Aorta (tissue), 5 donors: ENCODE data around the gene ROBO1. TPM values are rescaled to one million over a fixed set of nuclear protein-coding genes. Genes with fewer than 3 reads are reported as not detected.

Source experiments
- ATAC-seq: fragments of 200-7000 bp; cut with Tn5 transposase; one replicate; pipeline ENCODE4 v1.9.1; 2022; ENCODE audit warnings: moderate library complexity; ENCODE audit not compliant: low FRiP score
- DNase-seq, 2 donors: peaks; one replicate each; pipeline ENCODE4 v3.0.0-alpha.2; 2020
- H3K27ac ChIP-seq, 2 donors: one replicate each; pipeline ENCODE4 v1.5.1; 2013; ENCODE audit warnings: low read length in 2 of 2, mild to moderate bottlenecking in 2 of 2, moderate library complexity in 2 of 2, control low read depth in 1 of 2, inconsistent platforms in 1 of 2, low read depth in 1 of 2
- H3K27me3 ChIP-seq, 2 donors: one replicate each; pipeline ENCODE4 v1.6.1; 2013; ENCODE audit warnings: control low read depth in 1 of 2, low read length in 1 of 2, mild to moderate bottlenecking in 1 of 2, moderate library complexity in 1 of 2; ENCODE audit not compliant: insufficient read depth in 2 of 2, control insufficient read depth in 1 of 2
- H3K36me3 ChIP-seq, 2 donors: one replicate each; pipeline ENCODE4 v1.6.1; 2013; ENCODE audit warnings: control low read depth in 1 of 2, low read length in 1 of 2, mild to moderate bottlenecking in 1 of 2; ENCODE audit not compliant: insufficient read depth in 2 of 2, control insufficient read depth in 1 of 2
- H3K4me1 ChIP-seq, 2 donors: one replicate each; pipeline ENCODE4 v1.6.1; 2013; ENCODE audit warnings: low read length in 2 of 2, control low read depth in 1 of 2, mild to moderate bottlenecking in 1 of 2, moderate library complexity in 1 of 2; ENCODE audit not compliant: insufficient read depth in 2 of 2, control insufficient read depth in 1 of 2
- H3K4me3 ChIP-seq, 2 donors: one replicate each; pipeline ENCODE4 v1.5.1; 2013; ENCODE audit warnings: low read length in 2 of 2, control low read depth in 1 of 2, mild to moderate bottlenecking in 1 of 2
- H3K9me3 ChIP-seq: one replicate; pipeline ENCODE4 v1.6.1; 2013; ENCODE audit warnings: mild to moderate bottlenecking, low read length; ENCODE audit not compliant: control insufficient read depth
- WGBS, 2 donors: extraction: QIAGEN DNeasy Blood & Tissue Kit; methylation state at CpG; one replicate each; pipeline ENCODE4 v1.1.7; 2013; 5-methylcytosine and 5-hydroxymethylcytosine counted together
- intact Hi-C, 2 donors: fragments of 100-400 bp; cut with DNase I; formaldehyde crosslinking; loops; one replicate each; pipeline versions ENCODE4 v1.14.2 to v1.15.0; 2022
- polyA plus RNA-seq, 2 donors: library from polyadenylated mRNA; stranded (reverse); fragments of 200-250 nt; gene quantifications; one replicate each; pipeline ENCODE4 v1.2.3, GENCODE V29; 2013
- total RNA-seq, 2 donors: library from RNA; stranded (reverse); fragmentation: NEBNext Ultra II Directional; extraction: Animal tissue kit (Norgen Biotek cat#: 25700); gene quantifications; one replicate each; pipeline ENCODE4 v1.2.1, GENCODE V29; 2021
- donor health status: healthy with polysubstance abuse.
- donor health status: Bipolar disorder and iron deficiency.
- donor health status: DM: no; HTN: no; CAD: no.
- donor health status: DM: no; HTN: no; CAD: no.
- donor health status: DM: yes; HTN: yes; CAD: no.

Gene ROBO1
- total and polyA plus RNA-seq, 4 donors: 2.1 to 33.1 (median 16.6) TPM

DNA sequence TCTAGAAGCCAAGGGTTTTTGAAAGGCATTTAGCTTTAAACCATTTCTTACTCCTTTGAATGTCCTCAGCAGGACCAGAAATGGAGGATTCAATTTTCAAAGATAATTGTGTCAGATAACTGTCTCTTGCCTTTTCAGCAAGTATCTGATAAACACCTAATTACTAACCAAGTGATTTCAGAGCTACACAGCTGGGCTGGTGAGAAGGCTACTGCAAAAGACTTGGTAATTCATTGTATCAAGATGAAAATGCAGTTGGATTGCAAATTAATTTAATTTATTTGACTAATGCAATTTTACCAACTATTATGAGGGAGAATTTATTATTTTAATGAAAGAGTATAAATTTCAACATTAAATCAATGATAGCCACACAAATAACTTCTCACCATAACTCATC, 165.4 kb downstream of the ROBO1 start:
- Histone ChIP-seq H3K27me3 (no peaks in the 10 kb centered on the region), H3K36me3 (no peaks in the 10 kb centered on the region), H3K9me3 (no peaks in the 10 kb centered on the region), H3K4me1 (no peaks in the 10 kb centered on the region), H3K4me3 (no peak overlapping the region), H3K27ac (no peak overlapping the region)
- intact Hi-C loops: no loop called here
- DNase-seq (no peak), ATAC-seq (no peak)

DNA sequence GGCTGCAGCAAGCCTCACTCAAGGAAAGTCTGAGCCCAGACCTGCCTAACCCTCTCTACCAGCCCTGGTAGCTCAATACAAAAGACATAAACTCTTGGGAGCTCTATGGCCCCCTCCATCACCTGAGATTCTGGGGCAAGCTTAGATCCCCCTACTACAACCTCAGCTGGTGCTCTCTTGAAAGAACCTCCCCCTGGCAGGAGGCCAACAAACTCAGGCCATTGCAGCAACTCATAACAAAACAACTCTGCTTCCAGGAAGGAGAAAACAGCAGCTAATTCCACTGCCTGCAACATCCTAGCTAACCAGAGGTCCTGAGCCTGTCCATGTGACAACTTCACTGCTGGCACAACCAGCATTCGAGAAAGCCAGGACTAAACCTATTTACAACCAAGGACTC, 169.2 kb downstream of the ROBO1 start:
- H3K27ac ChIP-seq: no peak overlapping the region
- H3K27me3 ChIP-seq: no peaks in the 10 kb centered on the region
- DNase-seq: no peak
- 48 to 56% methylated on average over 1 of the region's 1 CpG for WGBS, 2 donors
- ATAC-seq: no peak
- no peak overlapping the region for H3K4me3 ChIP-seq
- no peaks in the 10 kb centered on the region for H3K4me1 ChIP-seq
- intact Hi-C loops: no loop called here
- no peaks in the 10 kb centered on the region for H3K36me3 ChIP-seq
- no peaks in the 10 kb centered on the region for H3K9me3 ChIP-seq

DNA sequence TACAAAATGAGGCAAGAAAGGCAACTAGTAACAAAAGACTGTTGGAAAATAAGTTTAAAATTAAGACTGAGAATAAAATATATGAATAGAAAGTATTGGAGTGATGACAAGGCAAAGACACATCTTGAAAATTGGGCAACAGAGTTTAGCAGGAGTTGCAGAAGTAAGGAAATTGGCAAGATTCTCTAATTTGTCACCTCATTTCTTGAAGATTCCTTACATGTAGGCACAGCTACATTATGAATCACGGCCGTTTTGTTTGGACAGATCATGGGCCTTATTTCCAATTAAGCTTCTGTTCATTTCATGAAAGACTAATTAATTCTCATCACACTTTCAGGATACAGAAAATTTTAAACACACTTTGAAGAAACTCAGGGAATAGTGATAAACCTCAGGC, 170.1 kb downstream of the ROBO1 start:
- no peak for DNase-seq
- 83 to 90% methylated on average over 2 of the region's 2 CpGs for WGBS, 2 donors
- ATAC-seq: no peak
- no peak overlapping the region for H3K27ac ChIP-seq
- no peaks in the 10 kb centered on the region for H3K9me3 ChIP-seq
- no peak overlapping the region for H3K4me3 ChIP-seq
- intact Hi-C loops: no loop called here
- H3K36me3 ChIP-seq: no peaks in the 10 kb centered on the region
- no peaks in the 10 kb centered on the region for H3K4me1 ChIP-seq
- H3K27me3 ChIP-seq: no peaks in the 10 kb centered on the region

DNA sequence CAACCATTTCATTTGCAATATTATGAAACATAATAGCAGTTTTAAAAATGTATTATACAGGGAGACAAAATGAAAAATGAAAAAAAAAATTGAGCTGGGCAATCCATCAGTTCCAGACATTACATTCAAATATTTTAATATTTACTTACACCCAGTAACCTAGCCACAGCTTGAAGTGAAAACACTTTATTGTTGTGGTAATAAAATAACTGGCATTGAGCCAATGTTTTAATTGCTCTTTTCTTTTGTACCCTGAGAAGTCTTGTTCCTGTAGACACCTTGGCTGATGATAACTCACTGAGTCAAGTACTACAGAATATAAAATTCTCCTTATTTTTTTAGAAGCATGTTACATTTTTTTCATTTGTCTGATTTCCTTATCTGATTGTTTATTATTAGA, 180.6 kb downstream of the ROBO1 start:
- Histone ChIP-seq H3K27me3 (no peaks in the 10 kb centered on the region), H3K36me3 (no peaks in the 10 kb centered on the region), H3K9me3 (no peaks in the 10 kb centered on the region), H3K4me3 (no peak overlapping the region), H3K4me1 (no peaks in the 10 kb centered on the region), H3K27ac (no peak overlapping the region)
- no peak for ATAC-seq
- DNase-seq: no peak
- intact Hi-C loops: no loop called here

DNA sequence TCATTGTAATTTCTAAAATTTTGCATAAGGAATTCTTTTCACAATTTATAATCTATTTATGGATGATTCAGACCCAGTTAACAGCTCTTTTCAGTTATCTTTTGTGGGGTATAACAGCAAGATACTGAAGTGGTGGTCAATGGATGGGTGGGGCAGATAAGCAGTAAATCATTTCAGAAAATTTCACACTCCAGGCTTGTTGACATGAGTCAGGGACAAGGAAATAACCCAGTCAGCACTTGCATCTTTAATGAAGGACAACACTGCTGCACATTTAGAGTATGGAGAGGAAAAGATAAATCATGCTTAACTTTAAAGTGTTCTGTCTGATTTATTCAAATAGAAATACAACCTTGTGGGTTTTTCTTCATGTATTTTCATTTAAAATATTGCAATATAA, 181.6 kb downstream of the ROBO1 start:
- no peak for DNase-seq
- H3K4me1 ChIP-seq: no peaks in the 10 kb centered on the region
- no peak overlapping the region for H3K27ac ChIP-seq
- no peak overlapping the region for H3K4me3 ChIP-seq
- no peaks in the 10 kb centered on the region for H3K9me3 ChIP-seq
- ATAC-seq: no peak
- H3K36me3 ChIP-seq: no peaks in the 10 kb centered on the region
- no peaks in the 10 kb centered on the region for H3K27me3 ChIP-seq
- intact Hi-C loops: no loop called here

DNA sequence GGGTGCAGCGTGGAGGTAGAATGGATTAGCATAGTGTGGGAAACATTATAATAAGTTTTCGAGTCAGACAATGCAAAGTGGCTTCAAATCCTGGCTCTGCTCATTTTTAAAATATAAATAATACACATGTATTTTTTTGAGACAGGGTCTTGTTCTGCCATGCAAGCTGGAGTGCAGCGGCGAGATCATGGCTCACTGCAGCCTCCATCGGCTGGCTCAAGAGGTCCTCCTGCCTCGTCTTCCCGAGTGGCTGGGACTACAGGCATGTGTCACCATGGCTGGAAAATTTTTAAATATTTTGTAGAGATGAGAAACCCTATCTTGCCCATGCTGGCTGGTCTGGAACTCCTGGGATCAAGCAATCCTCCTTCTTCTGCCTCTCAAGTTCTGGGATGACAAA, 194.9 kb downstream of the ROBO1 start:
- no peak overlapping the region for H3K27ac ChIP-seq
- H3K4me1 ChIP-seq: no peaks in the 10 kb centered on the region
- DNase-seq (no peak), ATAC-seq (no peak)
- H3K9me3 ChIP-seq: no peaks in the 10 kb centered on the region
- no peaks in the 10 kb centered on the region for H3K27me3 ChIP-seq
- no peak overlapping the region for H3K4me3 ChIP-seq
- H3K36me3 ChIP-seq: no peaks in the 10 kb centered on the region
- WGBS, 2 donors: 90 to 91% methylated on average over 7 of the region's 7 CpGs
- intact Hi-C loops: no loop called here

DNA sequence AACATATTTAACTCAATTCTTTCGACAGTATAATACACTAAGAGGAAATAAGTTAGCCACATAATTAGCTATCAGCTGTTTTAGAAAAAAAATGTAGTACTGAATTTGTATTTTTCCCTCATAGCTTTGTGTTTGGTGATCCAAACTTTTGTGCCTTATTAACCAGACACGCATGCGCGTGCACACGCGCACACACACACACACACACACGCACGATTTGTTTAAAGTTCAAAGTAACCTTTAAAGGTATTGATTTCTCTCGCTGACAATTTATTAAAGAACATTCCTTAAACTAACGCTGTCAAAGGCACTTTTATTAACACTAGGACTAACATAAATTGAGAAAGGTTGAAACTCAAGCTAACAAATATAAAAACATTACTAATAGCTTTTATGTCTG, 198.9 kb downstream of the ROBO1 start:
- Histone ChIP-seq H3K36me3 (no peaks in the 10 kb centered on the region), H3K27me3 (no peaks in the 10 kb centered on the region), H3K27ac (no peak overlapping the region), H3K4me3 (no peak overlapping the region), H3K9me3 (no peaks in the 10 kb centered on the region), H3K4me1 (no peaks in the 10 kb centered on the region)
- 90% methylated on average over 10 of the region's 10 CpGs for WGBS, 2 donors
- intact Hi-C loops: no loop called here
- ATAC-seq (no peak), DNase-seq (no peak)

DNA sequence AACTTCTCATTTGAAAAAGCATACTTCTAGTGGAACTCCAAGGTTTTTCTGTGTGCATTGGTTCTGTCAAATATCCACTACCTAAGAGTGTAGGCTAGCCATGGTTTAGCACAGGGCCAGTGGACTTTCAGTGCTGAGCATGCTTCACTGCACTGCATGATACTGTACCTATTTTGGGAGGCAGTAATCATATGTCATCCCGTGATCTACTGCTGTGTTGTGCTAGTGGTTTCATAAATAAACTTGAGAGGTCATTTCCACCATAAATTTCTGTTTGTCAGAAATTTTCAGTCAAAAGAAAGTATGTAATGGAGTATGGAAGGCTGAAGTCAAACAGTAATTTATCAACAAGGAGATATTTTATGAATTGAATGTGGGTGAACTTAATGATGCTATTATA, 203.6 kb downstream of the ROBO1 start:
- no peaks in the 10 kb centered on the region for H3K4me1 ChIP-seq
- H3K9me3 ChIP-seq: no peaks in the 10 kb centered on the region
- WGBS, 2 donors: 14 to 15% methylated on average over 1 of the region's 1 CpG
- DNase-seq: no peak
- intact Hi-C loops: no loop called here
- H3K36me3 ChIP-seq: no peaks in the 10 kb centered on the region
- ATAC-seq: no peak
- H3K27me3 ChIP-seq: no peaks in the 10 kb centered on the region
- H3K4me3 ChIP-seq: no peak overlapping the region
- no peak overlapping the region for H3K27ac ChIP-seq

DNA sequence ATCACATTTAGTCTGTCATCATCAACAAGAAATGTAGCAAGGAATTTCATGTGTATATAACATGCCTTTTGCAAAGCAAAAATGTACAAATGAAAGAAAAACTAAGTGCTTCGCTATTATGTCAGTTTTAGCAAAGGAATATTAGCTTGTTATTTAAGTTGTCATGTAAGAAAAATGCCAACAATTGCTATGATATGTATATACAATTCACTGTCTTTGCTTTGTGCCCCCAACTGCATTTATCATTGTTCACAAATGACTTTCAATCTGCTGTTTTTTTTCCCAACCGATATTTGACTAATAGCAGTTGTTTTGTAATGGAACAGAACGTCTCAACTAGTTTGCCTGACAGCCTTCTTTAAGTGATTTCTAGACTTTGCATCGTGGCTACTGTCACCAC, 207.1 kb downstream of the ROBO1 start:
- Histone ChIP-seq H3K36me3 (no peaks in the 10 kb centered on the region), H3K9me3 (peaks cover 1% of the 10 kb centered on the region), H3K27me3 (no peaks in the 10 kb centered on the region), H3K27ac (no peak overlapping the region), H3K4me1 (no peaks in the 10 kb centered on the region), H3K4me3 (no peak overlapping the region)
- DNase-seq (no peak), ATAC-seq (no peak)
- WGBS, 2 donors: 39 to 46% methylated on average over 4 of the region's 4 CpGs
- intact Hi-C loops: no loop called here

DNA sequence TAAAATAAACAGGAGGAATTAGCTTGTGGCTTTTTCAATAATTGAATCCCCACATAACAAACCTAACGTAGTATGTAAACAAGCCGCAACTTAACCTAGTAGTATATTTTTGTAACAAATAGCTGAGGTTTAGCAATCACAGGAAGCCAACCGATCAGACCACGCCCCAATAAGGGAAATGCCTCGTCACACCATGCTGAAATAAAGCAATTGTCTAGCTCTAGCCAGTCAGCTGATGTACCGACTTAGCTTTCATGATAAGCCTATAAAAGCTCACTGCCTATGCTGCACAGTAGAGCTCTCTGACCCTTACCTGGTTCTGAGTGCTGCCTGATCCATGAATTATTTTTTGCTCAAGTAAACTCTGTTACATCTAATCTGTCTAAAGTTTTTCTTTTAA, 208.9 kb downstream of the ROBO1 start:
- DNase-seq (no peak), ATAC-seq (no peak)
- WGBS, 2 donors: 83 to 85% methylated on average over 6 of the region's 6 CpGs
- Histone ChIP-seq H3K4me1 (no peaks in the 10 kb centered on the region), H3K36me3 (no peaks in the 10 kb centered on the region), H3K27ac (no peak overlapping the region), H3K27me3 (no peaks in the 10 kb centered on the region), H3K4me3 (no peak overlapping the region), H3K9me3 (peaks cover 1% of the 10 kb centered on the region)
- intact Hi-C loops: no loop called here
